Measurements from ENCODE around the gene COL4A2.
"Not testable (repeated sequence)": the region's sequence is repeated elsewhere in the genome, so short reads cannot be mapped to it uniquely, and the experiment has no call there.

COL4A2 gene

DNA sequence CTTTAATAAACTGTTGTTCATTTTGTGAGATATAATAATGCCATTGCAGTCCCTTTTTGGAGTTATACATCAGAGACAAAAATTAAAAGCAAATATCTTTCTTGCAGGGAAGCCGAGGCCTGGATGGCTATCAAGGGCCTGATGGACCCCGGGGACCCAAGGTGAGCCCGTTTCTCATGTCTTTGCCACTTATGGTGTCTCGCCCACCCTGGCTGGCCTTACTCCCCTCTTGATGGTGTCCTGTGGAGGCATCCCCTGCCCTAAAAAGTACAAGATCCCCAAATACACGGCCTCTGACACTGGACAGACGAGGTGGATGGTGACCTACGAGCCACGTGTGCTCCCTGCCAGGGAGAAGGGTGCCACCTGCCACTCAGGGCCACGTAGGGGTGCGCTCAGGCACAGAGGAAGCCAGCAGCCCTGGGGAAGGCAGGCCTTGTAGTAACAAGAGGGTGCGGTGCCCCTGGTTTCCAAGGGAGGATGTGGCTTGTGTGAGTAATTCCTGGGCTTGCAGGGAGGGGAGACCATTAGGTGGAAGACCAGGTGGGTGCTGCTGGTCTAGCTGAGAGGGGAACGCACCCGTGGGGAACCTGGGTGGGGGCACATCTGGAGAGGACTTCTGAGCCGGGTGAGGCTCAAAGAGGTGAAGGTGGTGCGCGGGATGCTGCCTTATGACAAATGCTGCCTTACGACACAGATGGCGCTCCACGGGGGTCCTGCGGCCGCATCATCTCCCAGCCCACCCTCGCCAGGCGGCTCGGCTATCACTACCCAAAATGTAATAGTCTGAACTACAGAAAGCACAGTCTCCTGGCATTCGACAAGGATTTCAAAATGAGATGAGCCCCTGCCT is 138.9 kb downstream of the COL4A2 start:
- no peak for DNase-seq

GRCh38 chr13:110446575-110446890 is 139.4 kb downstream of the COL4A2 start:
- no peak for DNase-seq

DNA sequence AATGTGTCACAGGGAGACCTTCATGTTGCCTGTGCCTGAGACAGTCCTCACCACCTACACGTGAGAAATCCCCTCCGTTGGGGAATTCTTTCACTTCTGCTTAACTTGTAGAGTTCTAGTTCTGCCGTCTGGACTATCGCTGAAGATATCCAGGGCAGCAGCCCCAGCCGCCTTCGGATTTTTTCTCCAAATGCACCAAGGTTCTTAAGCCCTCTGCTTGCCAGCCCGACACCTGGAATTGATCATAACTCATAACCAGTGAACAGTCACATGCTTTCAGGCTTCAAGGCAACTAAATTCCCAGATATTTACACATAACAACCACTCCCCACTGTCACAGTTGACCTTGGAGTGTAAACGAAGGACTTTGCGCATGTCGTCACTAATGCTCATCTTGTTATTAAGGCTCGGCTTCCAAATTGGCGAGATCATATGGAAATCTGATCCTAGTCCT is 140.0 kb downstream of the COL4A2 start:
- no peak for DNase-seq

- DNase-seq = no peak
Measured at GRCh38 chr13:110447801-110448200, 140.7 kb downstream of the COL4A2 start.

GRCh38 chr13:110448230-110448629 is 141.1 kb downstream of the COL4A2 start:
- no peak for DNase-seq

DNA sequence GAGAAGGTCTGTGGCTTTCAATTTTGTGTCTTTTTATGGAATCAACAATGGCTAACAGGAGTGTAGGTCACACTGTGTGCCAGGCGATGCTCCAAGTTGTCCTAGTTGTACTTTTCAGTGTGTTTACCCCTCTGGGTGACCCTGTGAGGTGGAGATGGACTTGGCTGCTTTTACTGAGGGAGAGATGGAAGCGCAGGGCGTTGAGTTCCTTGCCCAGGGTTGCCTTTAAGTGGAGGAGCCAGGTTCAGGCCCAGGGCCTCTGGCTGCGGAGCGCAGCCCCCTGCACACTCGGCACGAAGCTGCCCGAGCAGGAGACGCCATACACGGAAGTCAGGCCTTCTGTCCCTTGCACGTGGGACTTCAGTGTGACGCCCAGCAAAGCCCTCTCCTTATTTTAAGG is 141.6 kb downstream of the COL4A2 start:
- DNase-seq = no peak

- no peak for DNase-seq
Measured at GRCh38 chr13:110449219-110450015, 142.3 kb downstream of the COL4A2 start.

- DNase-seq = no peak
Measured at GRCh38 chr13:110450016-110450900, 143.2 kb downstream of the COL4A2 start.

DNA sequence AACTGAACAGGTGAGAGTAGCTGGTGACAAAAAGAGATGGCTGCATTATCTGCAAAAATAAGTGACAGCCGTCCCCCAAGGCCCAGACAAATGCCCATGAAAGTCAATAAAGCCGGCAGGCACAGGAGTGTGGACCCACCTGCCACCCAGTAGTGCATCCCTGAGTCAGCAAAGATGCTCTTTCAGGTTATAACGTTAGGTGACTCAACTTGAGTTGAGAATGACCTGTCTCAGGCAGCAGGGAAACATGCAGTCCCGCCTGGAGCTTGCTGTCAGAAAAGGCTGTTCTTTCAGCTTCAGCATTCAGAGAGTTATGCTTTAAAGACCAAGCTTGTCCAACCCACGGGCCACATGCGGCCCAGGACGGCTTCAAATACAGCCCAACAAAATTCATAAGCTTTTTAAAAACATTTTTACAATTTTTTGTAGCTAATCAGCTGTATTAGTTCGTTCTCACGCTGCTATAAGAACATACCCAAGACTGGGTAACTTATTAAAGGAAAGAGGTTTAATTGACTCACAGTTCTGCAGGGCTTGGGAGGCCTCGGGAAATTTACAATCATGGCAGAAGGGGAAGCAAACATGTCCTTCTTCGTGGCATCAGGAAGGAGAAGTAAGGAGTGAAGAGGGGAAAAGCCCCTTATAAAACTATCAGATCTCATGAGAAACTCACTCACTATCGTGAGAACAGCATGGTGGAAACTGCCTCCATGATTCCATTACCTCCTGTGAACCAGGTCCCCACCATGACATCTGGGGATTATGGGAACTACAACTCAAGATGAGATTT is 144.1 kb downstream of the COL4A2 start:
- no peak for DNase-seq

DNA sequence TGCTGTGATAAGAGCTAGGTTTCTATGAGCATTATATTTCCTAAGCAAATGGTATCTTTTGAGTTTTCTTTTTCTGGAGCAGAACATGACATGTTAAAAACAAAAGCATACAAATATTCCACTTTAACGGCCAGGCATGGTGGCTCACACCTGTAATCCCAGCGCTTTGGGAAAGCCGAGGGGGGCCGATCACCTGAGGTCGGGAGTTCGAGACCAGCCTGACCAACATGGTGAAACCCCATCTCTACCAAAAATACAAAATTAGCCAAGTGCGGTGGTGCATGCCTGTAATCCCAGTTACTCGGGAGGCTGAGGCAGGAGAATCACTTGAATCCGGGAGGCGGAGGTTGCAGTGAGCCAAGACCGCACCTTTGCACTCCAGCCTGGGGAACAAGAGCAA is 146.0 kb downstream of the COL4A2 start:
- not testable (repeated sequence) for DNase-seq

GRCh38 chr13:110453797-110454196 is 146.7 kb downstream of the COL4A2 start:
- no peak for DNase-seq

DNA sequence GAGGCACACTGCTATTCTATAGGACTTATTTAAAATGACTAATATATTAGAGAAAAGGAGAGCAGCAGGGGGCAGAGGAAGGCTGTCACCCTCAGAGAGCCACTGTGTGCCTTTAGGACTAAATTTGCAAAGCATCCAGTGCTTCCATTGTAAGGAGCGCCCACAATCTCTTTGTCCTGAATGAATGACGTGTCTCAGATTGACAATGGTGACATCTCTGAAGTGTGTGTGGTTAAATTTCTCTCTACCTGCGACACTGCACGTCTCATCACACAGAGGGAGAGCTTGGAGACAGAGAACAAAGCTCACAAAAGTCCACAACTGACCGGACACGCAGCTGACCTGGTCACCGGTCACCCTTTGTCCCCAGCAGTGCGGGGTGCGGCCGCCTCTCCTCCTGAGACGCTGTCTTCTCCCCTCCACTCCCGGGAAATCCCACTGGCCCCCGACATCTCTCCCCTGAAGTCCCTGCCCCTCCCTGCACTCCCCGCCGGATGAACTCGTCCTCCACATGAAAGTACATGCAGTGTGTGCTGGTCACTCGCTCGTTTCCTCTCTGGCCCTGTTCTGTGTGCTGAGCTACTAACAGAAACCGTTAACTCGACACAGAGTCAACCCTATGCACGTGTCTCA is 147.3 kb downstream of the COL4A2 start:
- no peak for DNase-seq

DNA sequence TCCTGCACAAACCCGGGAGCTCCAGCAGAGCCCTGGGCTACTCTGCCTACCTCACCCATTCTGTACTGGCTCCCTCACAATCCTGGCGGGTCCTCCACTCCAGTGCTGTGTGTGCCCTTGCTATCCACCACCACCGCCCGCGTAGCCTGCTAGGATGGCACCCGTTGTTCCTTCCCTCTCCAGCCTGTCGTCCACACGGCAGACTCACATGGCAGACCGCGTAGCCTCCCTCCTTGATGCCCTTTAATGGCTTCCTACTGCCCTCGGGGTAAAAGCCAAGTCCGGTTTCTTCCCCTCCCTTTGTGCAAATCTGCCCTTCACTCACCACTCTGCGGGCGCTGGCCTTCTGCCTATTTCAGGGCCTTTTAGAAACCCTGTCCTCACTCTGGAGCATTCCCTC is 147.9 kb downstream of the COL4A2 start:
- no peak for DNase-seq

- no peak for DNase-seq
Measured at GRCh38 chr13:110455444-110455843, 148.4 kb downstream of the COL4A2 start.

DNA sequence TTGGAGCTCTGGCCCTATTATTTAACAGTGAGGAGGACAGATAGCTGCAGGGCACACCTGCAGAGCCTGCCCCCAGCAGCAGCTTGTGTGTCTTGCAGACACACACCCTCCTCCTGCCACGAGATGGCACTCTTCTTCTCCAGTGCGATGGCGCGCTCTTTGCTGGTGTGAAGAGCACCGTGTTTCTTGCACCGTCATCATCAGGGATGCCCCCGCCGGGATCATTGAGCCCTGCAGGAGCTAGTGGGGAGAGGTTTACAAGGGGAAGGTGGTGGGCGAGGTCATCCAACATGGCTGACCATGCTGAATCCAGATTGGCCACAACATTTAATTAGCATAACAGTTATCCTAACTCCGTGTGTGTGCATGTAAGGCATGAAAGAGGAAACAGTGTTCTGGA is 148.9 kb downstream of the COL4A2 start:
- DNase-seq = peak; percentile 42

DNA sequence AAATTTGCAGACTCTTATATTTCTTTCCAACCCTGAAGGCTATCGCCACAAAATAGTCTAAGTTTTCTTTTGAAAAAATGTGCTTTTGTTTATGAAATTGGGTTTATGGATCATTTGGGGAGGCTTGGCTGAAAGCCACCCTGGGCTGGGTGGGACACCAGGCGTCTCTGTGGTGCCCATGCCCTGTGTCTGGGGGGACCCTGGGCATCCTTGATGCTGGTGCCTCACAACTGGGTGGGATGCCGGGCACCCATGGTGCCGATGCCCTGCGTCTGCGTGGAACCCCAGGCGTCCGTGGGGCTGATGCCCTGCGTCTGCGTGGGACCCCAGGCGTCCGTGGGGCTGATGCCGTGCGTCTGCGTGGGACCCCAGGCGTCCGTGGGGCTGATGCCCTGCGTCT is 149.5 kb downstream of the COL4A2 start:
- DNase-seq = no peak

DNA sequence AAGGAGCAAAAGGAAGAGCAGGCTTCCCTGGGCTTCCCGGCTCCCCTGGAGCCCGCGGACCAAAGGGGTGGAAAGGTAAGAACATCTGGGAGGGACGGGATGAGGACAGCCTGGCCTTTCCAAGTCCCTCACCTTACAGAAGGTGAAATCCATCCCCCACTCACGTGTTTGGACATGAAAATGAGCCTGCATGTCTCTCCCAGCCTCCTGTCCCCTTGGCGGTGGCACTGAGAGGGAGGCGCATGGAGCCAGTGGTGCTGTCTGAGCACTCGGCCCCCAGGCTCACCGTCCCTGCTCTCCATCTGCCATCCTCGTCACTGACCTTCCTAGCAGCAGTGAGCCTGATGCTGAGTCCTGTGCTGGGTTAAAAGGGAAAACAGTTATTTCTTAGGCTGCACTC is 150.3 kb downstream of the COL4A2 start:
- DNase-seq = no peak

GRCh38 chr13:110458017-110458416 is 150.9 kb downstream of the COL4A2 start:
- no peak for DNase-seq

GRCh38 chr13:110458594-110459365 is 151.7 kb downstream of the COL4A2 start:
- no peak for DNase-seq

GRCh38 chr13:110462091-110462490 is 155.0 kb downstream of the COL4A2 start:
- DNase-seq = no peak

DNA sequence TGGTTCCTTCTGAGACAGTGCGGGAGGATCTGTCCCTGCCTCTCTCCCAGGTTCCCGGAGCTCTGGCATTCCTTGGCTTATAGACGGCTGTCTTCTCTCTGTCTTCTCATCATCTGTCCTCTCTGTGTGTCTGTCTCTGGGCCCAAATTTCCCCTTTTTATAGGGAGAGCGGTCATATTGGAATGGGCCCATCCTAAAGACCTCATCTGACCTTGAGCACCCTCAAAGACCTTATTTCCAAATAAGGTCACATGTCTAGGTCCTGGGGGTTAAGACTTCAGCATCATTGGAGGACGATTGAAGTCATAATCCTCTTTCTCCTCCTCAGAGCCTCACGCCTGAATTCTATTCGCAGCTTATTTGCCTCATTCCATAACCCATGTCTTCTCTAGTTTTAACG is 156.1 kb downstream of the COL4A2 start:
- no peak for DNase-seq
